ENCODE results near the gene GPR85.
"Not testable (repeated sequence)": the region's sequence is repeated elsewhere in the genome, so short reads cannot be mapped to it uniquely, and the experiment has no call there.

GPR85 gene, protein sequence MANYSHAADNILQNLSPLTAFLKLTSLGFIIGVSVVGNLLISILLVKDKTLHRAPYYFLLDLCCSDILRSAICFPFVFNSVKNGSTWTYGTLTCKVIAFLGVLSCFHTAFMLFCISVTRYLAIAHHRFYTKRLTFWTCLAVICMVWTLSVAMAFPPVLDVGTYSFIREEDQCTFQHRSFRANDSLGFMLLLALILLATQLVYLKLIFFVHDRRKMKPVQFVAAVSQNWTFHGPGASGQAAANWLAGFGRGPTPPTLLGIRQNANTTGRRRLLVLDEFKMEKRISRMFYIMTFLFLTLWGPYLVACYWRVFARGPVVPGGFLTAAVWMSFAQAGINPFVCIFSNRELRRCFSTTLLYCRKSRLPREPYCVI

GRCh38 chr7:113086431-113086888, at the start of gene GPR85:
TSS of gene GPR85 (minus strand) at chr7:113086827. CDS start at chr7:113084721, 2,106 bp downstream.
- DNase-seq = peak; percentile 67

DNA sequence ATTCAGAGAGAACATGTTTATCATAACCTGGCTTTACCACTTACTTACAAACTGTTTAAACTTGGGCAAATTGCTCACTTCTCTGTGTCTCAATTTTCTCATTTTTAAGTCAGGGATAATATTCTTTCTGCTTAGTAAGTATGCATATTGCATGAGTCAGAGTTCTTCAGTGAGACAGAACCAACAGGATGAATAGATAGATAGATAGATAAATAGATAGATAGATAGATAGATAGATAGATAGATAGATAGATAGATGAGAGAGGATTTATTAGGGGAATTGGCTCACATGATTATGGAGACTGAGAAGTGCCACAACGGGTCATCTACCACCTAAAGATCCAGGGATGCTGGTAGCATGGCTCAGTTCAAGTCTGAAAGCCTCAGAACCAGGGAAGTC, 47.4 kb upstream of the GPR85 start:
- no peak for DNase-seq

- no peak for DNase-seq
Measured at GRCh38 chr7:113131367-113131766, 44.7 kb upstream of the GPR85 start.

DNA sequence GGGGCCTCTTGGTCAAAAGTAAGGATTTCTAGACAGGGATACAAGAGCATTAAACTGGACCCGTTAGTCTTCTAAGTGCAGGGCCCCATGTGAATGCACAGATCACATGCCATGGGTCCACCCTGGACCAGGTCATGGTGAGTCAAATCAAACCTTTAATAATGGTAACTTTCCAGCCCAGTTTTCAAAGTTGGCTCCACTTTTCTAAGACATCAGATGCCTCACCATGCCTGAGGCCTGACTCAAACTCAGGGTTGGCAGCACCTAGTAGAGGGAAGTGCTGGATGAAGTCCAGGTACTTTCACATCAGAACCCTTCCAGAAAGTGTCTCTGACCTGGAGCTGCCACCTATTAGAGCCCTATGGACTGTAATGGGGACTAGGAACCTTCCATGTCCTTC, 41.4 kb upstream of the GPR85 start:
- no peak for DNase-seq

DNA sequence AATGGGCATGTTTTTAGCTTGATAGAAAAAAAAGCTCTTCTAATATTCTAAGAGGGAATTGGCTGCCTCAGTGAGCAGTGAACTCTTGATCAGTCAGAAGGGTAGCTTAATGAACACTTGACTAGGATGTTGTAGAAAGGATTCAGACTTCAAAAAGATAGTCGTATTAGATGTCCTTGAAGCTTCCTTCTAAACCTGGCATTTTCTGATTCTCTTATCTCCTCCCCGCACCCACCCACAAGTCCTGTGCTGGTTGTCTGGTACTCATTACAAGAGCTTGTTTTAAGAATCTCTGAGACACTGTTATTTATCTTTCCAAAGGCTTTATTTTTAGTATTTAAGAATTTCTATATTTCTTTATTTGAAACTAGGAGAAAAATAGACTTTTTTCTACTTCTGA, 39.1 kb upstream of the GPR85 start:
- no peak for DNase-seq

- DNase-seq = no peak
Measured at GRCh38 chr7:113122744-113123143, 36.1 kb upstream of the GPR85 start.

DNA sequence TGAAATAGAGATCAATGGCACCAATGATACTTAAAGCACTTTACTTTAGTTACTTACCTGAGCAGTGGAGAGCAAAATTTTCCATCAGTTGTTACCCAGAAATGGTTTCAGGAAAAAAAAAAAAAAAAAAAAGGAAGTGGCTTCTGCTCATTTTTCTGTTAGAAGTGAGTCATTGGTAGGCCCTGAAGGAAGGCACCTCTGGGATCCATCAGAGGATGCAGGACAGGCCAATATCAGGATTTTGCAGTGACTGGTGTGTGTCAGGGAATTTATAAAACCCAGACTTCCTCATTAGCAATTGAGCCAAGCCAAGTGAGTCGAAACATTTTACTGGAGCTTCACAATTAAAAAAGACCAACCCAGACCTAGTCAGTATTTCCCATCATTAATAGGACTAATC, 34.0 kb upstream of the GPR85 start:
- no peak for DNase-seq

- DNase-seq = no peak
Measured at GRCh38 chr7:113119429-113119828, 32.8 kb upstream of the GPR85 start.

DNA sequence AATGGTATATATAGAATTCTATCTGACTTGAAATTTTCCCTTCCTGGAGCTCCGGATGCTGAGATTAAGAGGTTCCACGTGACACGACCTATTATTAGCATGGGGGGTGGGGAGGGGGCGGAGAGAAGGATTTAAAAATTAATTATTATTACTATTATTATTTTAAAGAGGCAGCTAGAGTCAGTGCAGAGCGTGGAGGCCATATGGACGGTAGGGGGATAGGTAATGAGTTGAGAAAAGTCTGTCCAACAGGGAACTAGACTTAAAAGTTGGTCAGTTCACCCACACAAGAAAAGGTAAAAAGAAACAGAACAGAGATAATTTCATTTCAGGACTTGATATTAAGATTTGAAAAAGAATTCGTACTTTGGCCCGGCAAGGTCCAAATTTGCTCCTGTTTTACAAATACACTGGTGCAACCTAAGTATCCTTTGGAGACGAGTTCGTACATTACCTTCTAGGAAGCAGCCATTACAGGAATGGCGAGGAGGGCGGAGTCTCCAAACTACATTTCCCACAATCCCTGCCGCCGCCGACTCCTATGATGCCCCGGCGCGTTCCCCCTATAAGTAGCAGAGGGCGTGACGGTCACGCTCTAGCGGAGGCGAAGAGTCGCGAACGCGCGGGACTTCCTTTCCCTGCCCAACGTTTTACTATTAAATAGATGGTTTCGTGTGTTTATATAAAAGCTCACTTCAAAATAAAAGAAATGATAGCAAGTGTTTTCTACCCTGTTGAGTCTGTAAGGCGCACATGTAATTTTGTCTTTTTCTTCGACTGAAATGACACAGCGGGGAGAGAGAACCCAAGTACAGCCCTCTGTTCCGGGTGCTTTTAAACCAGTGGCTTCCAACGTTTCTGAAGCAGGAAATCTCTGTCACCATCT, 31.7 kb upstream of the GPR85 start, which contains the start of gene SMIM30:
TSS of gene SMIM30 (minus strand) at position 481 of the 886 bp plus-strand sequence. CDS start 976 bp downstream, outside the sequence.
- DNase-seq = peak; percentile 88

GRCh38 chr7:113117374-113117774, 30.7 kb upstream of the GPR85 start:
- DNase-seq = not testable (repeated sequence)

DNA sequence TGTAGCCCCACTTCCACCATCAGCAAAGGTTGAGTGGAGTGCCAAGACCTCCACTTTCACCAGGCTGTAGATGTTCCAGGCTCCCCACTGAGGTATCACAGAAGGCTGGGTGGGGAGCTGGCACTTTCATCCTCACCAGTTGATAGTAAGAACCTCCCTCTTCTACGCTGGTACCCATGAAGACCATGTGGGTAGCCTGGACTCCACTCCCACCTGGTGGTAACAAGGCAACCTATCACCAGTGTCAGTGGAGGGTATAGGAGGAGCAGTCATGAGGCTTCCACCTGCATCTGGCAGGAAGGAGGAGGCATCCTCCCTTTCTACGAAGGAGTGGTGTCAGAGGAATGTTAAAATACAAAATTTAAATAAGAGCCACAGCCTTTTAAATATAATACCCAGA, 27.3 kb upstream of the GPR85 start:
- no peak for DNase-seq

DNA sequence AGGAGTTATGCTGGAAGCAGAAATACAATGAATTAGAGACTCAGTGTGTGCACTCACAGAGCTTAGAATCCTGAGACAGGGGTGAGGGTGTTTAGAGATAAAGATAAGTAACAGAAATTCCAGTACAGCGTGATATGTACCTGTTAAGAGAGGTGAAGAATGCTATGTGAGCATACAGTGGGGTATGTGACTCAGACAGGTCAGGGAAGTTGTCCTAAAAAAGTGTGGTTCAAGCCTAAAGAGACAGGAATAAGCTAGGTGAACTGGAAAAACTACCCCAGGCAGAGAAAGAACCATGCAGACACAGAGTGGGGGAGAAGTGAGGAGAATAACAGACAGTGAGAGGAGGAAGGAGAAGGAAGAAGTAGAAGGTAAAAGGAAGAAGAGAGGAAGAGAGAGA, 23.1 kb upstream of the GPR85 start:
- no peak for DNase-seq

DNA sequence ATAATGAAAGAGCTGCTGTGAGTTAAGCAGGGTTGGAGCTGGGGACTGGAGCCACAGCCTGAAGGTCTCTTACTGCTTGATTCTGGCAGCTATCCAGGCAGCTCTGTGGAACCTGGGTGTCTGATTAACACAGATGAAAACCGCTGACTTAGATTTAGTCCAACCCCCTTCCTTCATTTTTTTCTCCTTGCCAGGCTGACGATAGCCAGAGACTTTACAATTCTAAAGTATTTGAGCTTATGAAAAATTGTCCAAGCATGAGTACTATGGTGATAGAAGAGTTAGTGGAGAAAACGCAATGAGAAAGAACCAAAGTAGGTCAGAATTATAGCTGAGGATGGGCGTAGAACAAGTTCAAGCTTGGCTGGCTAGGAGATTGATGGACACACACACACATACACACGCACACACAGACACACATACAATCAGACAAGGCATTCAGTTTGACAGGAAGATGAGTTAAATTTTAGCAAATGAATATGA, 13.5 kb upstream of the GPR85 start:
- peak; percentile 14 for DNase-seq

DNA sequence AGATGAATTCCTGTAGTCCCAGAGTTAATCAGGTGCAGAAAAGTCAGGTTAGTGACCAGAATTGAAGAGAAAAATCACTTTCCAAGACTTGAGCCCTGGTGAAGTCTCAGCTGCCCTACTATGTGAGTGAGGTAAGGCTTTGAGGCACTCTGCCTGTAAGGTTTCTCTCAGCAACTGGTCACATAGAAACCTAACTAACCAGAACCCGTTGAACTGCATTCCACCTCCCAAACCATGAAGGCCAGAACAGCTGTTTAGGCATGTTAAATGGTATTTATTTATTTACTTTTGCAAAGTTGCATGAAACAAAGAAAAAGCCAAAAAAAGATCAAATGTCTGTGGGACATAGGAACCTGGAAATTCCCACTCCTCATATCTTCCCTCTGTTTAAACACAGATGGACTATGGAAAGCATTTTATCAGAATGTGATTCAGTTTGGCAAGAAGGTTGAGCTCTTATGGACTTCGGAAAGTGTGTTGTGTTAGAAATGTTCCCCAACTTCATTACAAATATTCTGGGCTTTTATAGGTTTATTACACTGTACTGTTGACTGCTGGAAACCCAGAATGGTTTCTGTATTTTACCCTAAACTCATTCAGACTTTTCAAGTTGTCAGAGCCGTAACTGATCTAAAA, 12.8 kb upstream of the GPR85 start:
- no peak for DNase-seq

DNA sequence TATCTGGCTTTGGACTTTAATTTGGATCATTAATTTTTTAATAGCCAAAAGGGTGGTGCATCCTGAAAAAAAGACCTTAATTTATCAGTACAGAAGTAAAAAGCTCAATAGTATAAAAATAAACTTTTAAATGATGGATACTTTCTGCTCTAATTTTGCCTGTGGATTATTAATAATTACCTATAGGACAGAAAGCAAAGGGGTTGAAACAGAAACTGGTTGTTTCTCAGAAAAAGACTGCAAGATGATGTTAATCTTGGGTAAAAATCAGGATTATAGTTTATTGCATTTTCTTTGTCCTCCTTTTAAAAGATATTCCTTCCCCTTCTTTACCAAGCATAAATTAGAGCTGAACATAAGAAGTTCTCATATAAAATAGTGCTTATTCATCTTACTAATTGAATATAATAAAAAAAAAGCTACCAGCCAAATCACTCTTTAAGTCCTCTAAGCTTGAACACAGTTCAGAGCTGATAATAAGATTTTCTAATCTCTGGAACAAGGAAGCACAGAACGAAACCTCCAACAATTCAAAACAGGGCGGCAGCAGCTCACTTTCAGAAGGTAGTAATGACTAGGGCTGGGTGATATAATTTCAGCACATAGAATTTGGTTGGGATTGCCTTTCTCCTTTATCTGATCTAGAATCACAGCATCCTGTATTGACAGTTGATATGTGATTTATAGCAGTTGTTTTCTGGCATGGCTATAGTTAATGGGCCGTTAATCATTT, 8.1 kb upstream of the GPR85 start:
- DNase-seq = no peak

- DNase-seq = no peak
Measured at GRCh38 chr7:113093561-113093960, 6.9 kb upstream of the GPR85 start.

DNA sequence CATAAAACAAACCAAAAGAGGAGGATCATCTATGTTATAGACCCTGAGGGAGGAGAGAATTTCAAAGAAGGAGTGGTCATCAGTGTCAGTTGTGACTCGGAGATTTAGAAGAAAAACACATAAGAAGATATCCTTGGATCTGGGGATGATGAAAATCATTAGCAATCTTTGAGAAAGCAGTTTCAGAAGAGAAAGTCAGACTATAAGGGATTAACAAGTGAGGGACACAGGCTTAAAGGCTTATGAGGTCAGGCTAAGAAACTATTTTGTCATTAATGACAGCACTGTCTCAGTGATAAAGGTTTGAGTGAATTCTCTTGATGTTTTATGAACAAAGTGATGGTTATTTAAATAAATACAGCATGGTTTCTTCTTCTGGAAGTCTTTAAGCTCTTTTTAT, 6.1 kb upstream of the GPR85 start:
- DNase-seq = no peak

DNA sequence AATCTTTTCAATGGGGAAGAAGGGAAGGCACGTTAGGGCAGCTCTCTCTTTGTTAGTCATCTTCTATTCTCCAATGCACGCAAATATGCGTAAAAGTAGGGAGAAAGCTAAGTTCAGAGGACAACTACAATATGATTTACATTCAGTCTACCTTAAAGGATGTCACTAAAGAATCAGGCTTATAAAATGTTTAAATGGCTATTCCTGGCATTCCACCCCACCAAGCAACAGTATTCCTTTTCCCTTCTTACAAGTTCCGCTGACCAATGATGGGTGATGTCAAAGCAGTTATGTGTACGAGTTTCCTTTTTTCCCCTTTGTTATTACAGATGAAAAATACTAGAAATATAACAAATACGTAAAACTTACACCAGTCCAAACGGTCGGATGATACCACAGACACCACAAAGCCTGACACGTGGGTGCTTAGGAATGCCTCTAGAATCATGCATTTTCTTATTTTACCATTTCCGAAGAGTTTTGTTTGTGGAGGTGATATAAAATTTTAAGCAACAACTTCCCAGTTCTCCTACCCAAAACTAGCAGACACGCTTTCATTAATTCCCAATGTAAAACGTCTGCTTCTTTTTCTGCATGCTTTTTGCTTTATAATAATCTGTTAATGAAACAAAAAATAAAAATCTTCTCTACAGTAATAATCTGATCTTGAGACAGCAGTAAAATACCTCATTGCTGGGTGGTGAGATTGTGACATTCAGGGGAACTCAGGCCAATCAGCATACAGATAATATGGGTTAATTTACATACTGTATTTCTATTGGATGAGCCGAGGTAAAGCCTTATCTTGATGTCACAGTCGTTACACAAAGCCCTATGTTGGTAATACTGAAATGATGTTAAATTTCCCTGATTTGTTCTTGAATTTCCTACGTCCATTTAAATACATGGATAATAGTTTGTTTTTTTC, 708 bp upstream of the GPR85 start:
- peak; percentile 60 for DNase-seq

GRCh38 chr7:113085781-113086390, 741 bp downstream of the GPR85 start:
- peak; percentile 35 for DNase-seq

- no peak for DNase-seq
Measured at GRCh38 chr7:113084496-113085172, 2.0 kb downstream of the GPR85 start.

All from NCI-H2171 treated with DMSO at 0.1 percent for 48 hours (cell line).